ENCODE results near the gene LRRFIP1. TPM values are rescaled to one million over a fixed set of nuclear protein-coding genes. Genes with fewer than 3 reads are reported as not detected.

The LRRFIP1 gene
- total and polyA plus RNA-seq, 2 donors (not counting 1 experiment from before 2014, with no cell fraction given): 42.0 to 139 TPM

GRCh38 chr2:237820421-237820820 is 193.0 kb downstream of the LRRFIP1 start:
- Histone ChIP-seq H3K4me3 (ENCODE audit: control extremely low read depth in 1 of 5, extremely low read depth in 1 of 5, insufficient read depth in 1 of 5, low read depth in 2 of 5, low read length in 4 of 5) (no peak overlapping the region), H3K79me2 (ENCODE audit: control insufficient read depth, insufficient read depth, low read length) (no peaks in the 10 kb centered on the region), H3K4me1 (ENCODE audit: control insufficient read depth in 2 of 2, insufficient read depth in 2 of 2, low read length in 2 of 2) (no peaks in the 10 kb centered on the region), H2AFZ (ENCODE audit: insufficient read depth, low read depth, low read length, poor library complexity, severe bottlenecking) (no peak overlapping the region), H4K20me1 (ENCODE audit: control insufficient read depth, insufficient read depth, low read length, poor library complexity, severe bottlenecking) (no peaks in the 10 kb centered on the region), H3K27ac (ENCODE audit: low read length in 2 of 2) (no peak overlapping the region), H3K4me2 (replicated peaks; ENCODE audit: low read depth, low read length, poor library complexity, severe bottlenecking) (no peak overlapping the region), H3K9ac (ENCODE audit: low read length) (no peak overlapping the region), H3K36me3 (replicated peaks in 1 of 2; ENCODE audit: control extremely low read depth in 1 of 2, control insufficient read depth in 1 of 2, extremely low read depth in 1 of 2, insufficient read depth in 2 of 2, low read length in 1 of 2) (no peaks in the 10 kb centered on the region), H3K27me3 (replicated peaks in 1 of 4; ENCODE audit: control extremely low read depth in 1 of 4, control insufficient read depth in 3 of 4, insufficient read depth in 4 of 4, low read length in 3 of 4) (no peaks in the 10 kb centered on the region), H3K9me3 (ENCODE audit: control extremely low read depth in 1 of 3, control insufficient read depth in 2 of 3, insufficient read depth in 1 of 3, low read length in 2 of 3) (no peaks in the 10 kb centered on the region)
- no peak overlapping the region for H3K27ac Mint-ChIP-seq
- no peak for DNase-seq
- no peaks in the 10 kb centered on the region for H3K9me3 Mint-ChIP-seq (ENCODE audit: insufficient read depth)
- ATAC-seq (ENCODE audit: low read depth): no peak
- POLR2A ChIA-PET: no interaction called here
- H3K27me3 Mint-ChIP-seq: no peaks in the 10 kb centered on the region
- TF ChIP-seq EZH2 (IDR thresholded peaks at IDR 0.05; ENCODE audit: borderline replicate concordance, insufficient read depth, low read depth, low read length, poor library complexity, severe bottlenecking) (no peak), CTCF (IDR thresholded peaks at IDR 0.05) (no peak)
- no peak overlapping the region for H3K4me3 Mint-ChIP-seq
- 100% methylated on average over 1 of the region's 2 CpGs for WGBS (ENCODE audit: insufficient coverage)
- CTCF ChIA-PET: no interaction called here
- intact Hi-C loops (cut with micrococcal nuclease): no loop called here
- no peaks in the 10 kb centered on the region for H3K4me1 Mint-ChIP-seq

GRCh38 chr2:237823544-237823943 is 196.2 kb downstream of the LRRFIP1 start:
- no peaks in the 10 kb centered on the region for H3K27me3 Mint-ChIP-seq
- ATAC-seq (ENCODE audit: low read depth) (no peak), DNase-seq (no peak)
- ChIA-PET POLR2A (no interaction called here), CTCF (interaction anchor here (0.5 kb wide), 1 partner anchor 161 kb away, joined by 7 read pairs; no protein-coding TSS in a partner anchor)
- Histone ChIP-seq H3K27ac (ENCODE audit: low read length in 2 of 2) (no peak overlapping the region), H3K79me2 (ENCODE audit: control insufficient read depth, insufficient read depth, low read length) (no peaks in the 10 kb centered on the region), H3K4me3 (ENCODE audit: control extremely low read depth in 1 of 5, extremely low read depth in 1 of 5, insufficient read depth in 1 of 5, low read depth in 2 of 5, low read length in 4 of 5) (no peak overlapping the region), H2AFZ (ENCODE audit: insufficient read depth, low read depth, low read length, poor library complexity, severe bottlenecking) (no peak overlapping the region), H3K9ac (ENCODE audit: low read length) (no peak overlapping the region), H3K27me3 (replicated peaks in 1 of 4; ENCODE audit: control extremely low read depth in 1 of 4, control insufficient read depth in 3 of 4, insufficient read depth in 4 of 4, low read length in 3 of 4) (no peaks in the 10 kb centered on the region), H3K36me3 (replicated peaks in 1 of 2; ENCODE audit: control extremely low read depth in 1 of 2, control insufficient read depth in 1 of 2, extremely low read depth in 1 of 2, insufficient read depth in 2 of 2, low read length in 1 of 2) (no peaks in the 10 kb centered on the region), H3K4me1 (ENCODE audit: control insufficient read depth in 2 of 2, insufficient read depth in 2 of 2, low read length in 2 of 2) (no peaks in the 10 kb centered on the region), H4K20me1 (ENCODE audit: control insufficient read depth, insufficient read depth, low read length, poor library complexity, severe bottlenecking) (no peaks in the 10 kb centered on the region), H3K4me2 (replicated peaks; ENCODE audit: low read depth, low read length, poor library complexity, severe bottlenecking) (no peak overlapping the region), H3K9me3 (ENCODE audit: control extremely low read depth in 1 of 3, control insufficient read depth in 2 of 3, insufficient read depth in 1 of 3, low read length in 2 of 3) (no peaks in the 10 kb centered on the region)
- no peaks in the 10 kb centered on the region for H3K4me1 Mint-ChIP-seq
- TF ChIP-seq EZH2 (IDR thresholded peaks at IDR 0.05; ENCODE audit: borderline replicate concordance, insufficient read depth, low read depth, low read length, poor library complexity, severe bottlenecking) (no peak), CTCF (IDR thresholded peaks at IDR 0.05) (no peak)
- intact Hi-C loops (cut with micrococcal nuclease): no loop called here
- no peak overlapping the region for H3K4me3 Mint-ChIP-seq
- H3K9me3 Mint-ChIP-seq (ENCODE audit: insufficient read depth): no peaks in the 10 kb centered on the region
- WGBS (ENCODE audit: insufficient coverage): no CpG with 5 or more reads among the region's 2 CpGs
- no peak overlapping the region for H3K27ac Mint-ChIP-seq
